ENCODE results near the gene DDX10.

DNA sequence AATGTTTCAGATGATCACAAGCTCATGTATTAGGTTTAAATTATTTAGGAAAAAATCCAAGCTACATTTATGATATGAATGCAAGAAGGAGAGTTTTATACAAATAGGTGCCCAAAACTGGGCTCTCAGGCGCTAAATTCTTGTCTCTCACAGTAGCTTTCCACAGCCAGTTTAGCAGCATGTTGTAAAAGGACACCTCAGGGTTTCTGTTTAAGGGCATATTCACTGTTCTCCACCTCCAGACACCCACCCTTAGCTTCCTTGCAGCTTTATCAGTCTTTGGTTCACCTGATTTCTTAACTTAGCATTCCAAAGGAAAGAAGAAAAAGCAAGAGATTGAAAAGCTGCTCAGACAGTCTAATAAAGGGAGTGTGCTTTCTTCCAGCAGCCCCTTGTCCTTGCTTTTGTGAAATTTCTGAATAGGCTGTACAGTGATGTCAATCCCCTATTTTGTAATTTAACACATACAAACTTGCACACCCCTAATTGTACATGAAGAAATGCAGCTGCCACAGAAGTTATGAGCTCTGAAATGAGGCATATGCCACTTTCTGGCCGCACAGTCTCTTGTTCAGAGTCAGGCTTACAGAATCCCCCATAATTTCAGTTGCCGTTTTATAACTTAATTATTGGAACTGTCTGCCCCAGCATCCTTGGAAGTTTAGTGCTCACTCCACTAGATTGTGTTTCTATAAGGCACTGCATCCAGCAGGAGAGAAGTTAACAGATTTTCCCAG lies 262.1 kb downstream of the DDX10 start:
- TF ChIP-seq, protein P1, sequence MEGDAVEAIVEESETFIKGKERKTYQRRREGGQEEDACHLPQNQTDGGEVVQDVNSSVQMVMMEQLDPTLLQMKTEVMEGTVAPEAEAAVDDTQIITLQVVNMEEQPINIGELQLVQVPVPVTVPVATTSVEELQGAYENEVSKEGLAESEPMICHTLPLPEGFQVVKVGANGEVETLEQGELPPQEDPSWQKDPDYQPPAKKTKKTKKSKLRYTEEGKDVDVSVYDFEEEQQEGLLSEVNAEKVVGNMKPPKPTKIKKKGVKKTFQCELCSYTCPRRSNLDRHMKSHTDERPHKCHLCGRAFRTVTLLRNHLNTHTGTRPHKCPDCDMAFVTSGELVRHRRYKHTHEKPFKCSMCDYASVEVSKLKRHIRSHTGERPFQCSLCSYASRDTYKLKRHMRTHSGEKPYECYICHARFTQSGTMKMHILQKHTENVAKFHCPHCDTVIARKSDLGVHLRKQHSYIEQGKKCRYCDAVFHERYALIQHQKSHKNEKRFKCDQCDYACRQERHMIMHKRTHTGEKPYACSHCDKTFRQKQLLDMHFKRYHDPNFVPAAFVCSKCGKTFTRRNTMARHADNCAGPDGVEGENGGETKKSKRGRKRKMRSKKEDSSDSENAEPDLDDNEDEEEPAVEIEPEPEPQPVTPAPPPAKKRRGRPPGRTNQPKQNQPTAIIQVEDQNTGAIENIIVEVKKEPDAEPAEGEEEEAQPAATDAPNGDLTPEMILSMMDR (IDR thresholded peaks at IDR 0.05; ENCODE audit: insufficient read depth, low read depth, low read length), result no peak
- TF ChIP-seq EZH2 (IDR thresholded peaks at IDR 0.05; ENCODE audit: insufficient read depth, low read length), result no peak
